Mesothelial cell of epicardium (in vitro differentiated cells): ENCODE data around the gene ATF7IP. TPM values are rescaled to one million over a fixed set of nuclear protein-coding genes. Genes with fewer than 3 reads are reported as not detected.

ENCODE experiments used
- DNase-seq, 2 experiments: peaks; one replicate each; pipeline ENCODE4 v3.0.0; 2021; ENCODE audit warnings: low spot score in 2 of 2; ENCODE audit not compliant: unreplicated experiment in 2 of 2
- H3K27ac Mint-ChIP-seq: 2 replicates; pipeline ENCODE4 v1.8.0; 2021; ENCODE audit warnings: mixed read lengths
- H3K27me3 Mint-ChIP-seq: 2 replicates; pipeline ENCODE4 v1.8.0; 2021; ENCODE audit warnings: low read depth, mixed read lengths
- H3K36me3 Mint-ChIP-seq: 2 replicates; pipeline ENCODE4 v1.8.0; 2021; ENCODE audit warnings: mixed read lengths
- H3K4me1 Mint-ChIP-seq: 2 replicates; pipeline ENCODE4 v1.8.0; 2021; ENCODE audit warnings: mixed read lengths
- H3K4me3 Mint-ChIP-seq: 2 replicates; pipeline ENCODE4 v1.8.0; 2021; ENCODE audit warnings: mild to moderate bottlenecking, moderate library complexity, mixed read lengths
- H3K9me3 Mint-ChIP-seq: 2 replicates; pipeline ENCODE4 v1.8.0; 2021; ENCODE audit warnings: mixed read lengths
- total RNA-seq: library from RNA; stranded (reverse); gene quantifications from 3 replicates; pipeline ENCODE4 v1.2.1, GENCODE V29; 2021
- TF ChIP-seq, protein P1 (sequence below): fragments of 200-600 bp; sonication (generic); IDR thresholded peaks from one replicate; pipeline ENCODE4 v1.5.0; 2021; ENCODE audit warnings: antibody characterized with exemption; ENCODE audit not compliant: unreplicated experiment

The ATF7IP gene
- total RNA-seq, 1 donor from 2014 or later = 192 TPM

DNA sequence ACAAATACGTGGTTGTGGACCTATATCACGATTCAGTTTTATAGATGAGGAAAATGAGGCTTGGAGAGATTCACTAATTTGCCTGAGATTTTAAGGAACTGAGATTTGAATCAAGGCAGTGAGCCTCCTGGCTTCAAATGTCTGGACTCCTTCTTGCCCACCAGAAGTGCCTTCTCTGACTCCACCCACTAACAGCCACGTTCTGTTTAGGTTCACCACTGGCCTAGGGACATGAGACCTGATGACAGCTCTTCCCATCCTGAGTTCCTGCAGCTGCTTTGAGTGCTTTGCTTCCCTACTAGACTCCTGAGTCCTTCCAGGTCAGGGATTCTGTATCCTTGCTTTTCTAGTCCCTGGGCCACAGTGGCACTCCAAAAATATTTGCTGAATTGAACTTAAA is 145.1 kb downstream of the ATF7IP start:
- Mint-ChIP-seq H3K9me3 (no peaks in the 10 kb centered on the region), H3K27me3 (no peaks in the 10 kb centered on the region), H3K4me3 (no peak overlapping the region), H3K27ac (no peak overlapping the region), H3K4me1 (peaks cover 12% of the 10 kb centered on the region), H3K36me3 (peaks cover 23% of the 10 kb centered on the region)
- TF ChIP-seq, protein P1, sequence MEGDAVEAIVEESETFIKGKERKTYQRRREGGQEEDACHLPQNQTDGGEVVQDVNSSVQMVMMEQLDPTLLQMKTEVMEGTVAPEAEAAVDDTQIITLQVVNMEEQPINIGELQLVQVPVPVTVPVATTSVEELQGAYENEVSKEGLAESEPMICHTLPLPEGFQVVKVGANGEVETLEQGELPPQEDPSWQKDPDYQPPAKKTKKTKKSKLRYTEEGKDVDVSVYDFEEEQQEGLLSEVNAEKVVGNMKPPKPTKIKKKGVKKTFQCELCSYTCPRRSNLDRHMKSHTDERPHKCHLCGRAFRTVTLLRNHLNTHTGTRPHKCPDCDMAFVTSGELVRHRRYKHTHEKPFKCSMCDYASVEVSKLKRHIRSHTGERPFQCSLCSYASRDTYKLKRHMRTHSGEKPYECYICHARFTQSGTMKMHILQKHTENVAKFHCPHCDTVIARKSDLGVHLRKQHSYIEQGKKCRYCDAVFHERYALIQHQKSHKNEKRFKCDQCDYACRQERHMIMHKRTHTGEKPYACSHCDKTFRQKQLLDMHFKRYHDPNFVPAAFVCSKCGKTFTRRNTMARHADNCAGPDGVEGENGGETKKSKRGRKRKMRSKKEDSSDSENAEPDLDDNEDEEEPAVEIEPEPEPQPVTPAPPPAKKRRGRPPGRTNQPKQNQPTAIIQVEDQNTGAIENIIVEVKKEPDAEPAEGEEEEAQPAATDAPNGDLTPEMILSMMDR = no peak
- no peak for DNase-seq

- H3K36me3 Mint-ChIP-seq = peaks cover 24% of the 10 kb centered on the region
- H3K27me3 Mint-ChIP-seq = no peaks in the 10 kb centered on the region
- H3K4me1 Mint-ChIP-seq = peaks cover 15% of the 10 kb centered on the region
- no peaks in the 10 kb centered on the region for H3K9me3 Mint-ChIP-seq
- TF ChIP-seq, protein P1 = no peak
- DNase-seq = no peak
- no peak overlapping the region for H3K4me3 Mint-ChIP-seq
- H3K27ac Mint-ChIP-seq = peak overlapping the region; percentile 75
Measured at GRCh38 chr12:14514154-14514842, 148.8 kb downstream of the ATF7IP start.

DNA sequence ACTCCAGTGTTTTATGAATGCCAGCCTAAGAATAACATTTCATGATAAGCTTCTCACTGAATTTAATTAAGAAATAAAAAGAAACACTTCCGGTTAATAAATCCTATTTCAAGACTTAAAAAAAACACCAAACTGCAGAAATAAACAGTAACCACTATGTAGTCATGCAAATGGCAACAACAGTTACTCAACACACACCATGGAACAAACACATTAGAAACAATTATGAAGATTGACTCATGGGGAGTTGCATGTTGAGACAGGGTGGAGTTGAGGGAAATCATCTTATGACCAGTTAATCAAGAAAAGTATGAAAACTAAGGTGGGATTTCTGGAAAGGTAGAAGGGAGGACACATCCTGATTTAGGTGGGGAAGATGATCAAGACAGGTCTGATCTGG is 149.5 kb downstream of the ATF7IP start:
- peaks cover 4% of the 10 kb centered on the region for H3K9me3 Mint-ChIP-seq
- TF ChIP-seq, protein P1 = no peak

GRCh38 chr12:14521822-14522221 is 156.3 kb downstream of the ATF7IP start:
- TF ChIP-seq, protein P1 = no peak
- no peaks in the 10 kb centered on the region for H3K27me3 Mint-ChIP-seq
- H3K4me3 Mint-ChIP-seq = no peak overlapping the region

More for the DNA sequence above, 149.5 kb downstream of the ATF7IP start:
- Mint-ChIP-seq H3K36me3 (peaks cover 26% of the 10 kb centered on the region), H3K27ac (peak overlapping the region; percentile 73), H3K4me3 (no peak overlapping the region), H3K27me3 (no peaks in the 10 kb centered on the region), H3K4me1 (peaks cover 15% of the 10 kb centered on the region)
- DNase-seq = no peak

GRCh38 chr12:14525964-14526363 is 160.5 kb downstream of the ATF7IP start:
- H3K9me3 Mint-ChIP-seq = peaks cover 46% of the 10 kb centered on the region
- no peak for DNase-seq
- TF ChIP-seq, protein P1 = no peak
- no peaks in the 10 kb centered on the region for H3K27me3 Mint-ChIP-seq
- no peak overlapping the region for H3K4me3 Mint-ChIP-seq
- no peaks in the 10 kb centered on the region for H3K4me1 Mint-ChIP-seq
- peaks cover 56% of the 10 kb centered on the region for H3K36me3 Mint-ChIP-seq
- no peak overlapping the region for H3K27ac Mint-ChIP-seq

More at GRCh38 chr12:14521822-14522221, 156.3 kb downstream of the ATF7IP start:
- no peak for DNase-seq
- H3K27ac Mint-ChIP-seq = no peak overlapping the region
- H3K36me3 Mint-ChIP-seq = peaks cover 65% of the 10 kb centered on the region
- peaks cover 3% of the 10 kb centered on the region for H3K4me1 Mint-ChIP-seq
- peaks cover 52% of the 10 kb centered on the region for H3K9me3 Mint-ChIP-seq
